ENCODE measurements around the gene HJV.

HJV gene

GRCh38 chr1:145992958-145993617 lies 28.4 kb downstream of the HJV start:
- no peak for DNase-seq

DNA sequence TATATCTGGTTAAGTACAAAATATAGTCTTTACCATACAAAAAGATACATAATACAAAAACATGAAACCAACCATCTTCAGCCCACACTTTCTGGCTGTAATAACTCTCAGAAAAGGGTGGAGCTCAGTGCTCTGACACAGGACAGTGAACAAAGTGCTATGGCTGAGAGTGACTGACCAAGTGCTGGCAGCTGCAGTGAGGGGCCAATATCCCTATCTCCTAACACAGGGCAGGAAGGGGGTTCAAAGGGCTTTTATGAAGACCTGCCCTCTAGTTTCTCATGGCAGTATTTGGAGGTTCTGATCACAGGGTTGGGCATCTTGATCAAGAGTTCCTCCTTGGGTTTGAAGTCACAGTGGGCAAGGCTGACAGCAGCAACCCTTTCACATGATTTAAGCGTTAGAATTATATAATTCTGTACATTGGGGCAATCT lies 29.0 kb downstream of the HJV start:
- DNase-seq: no peak

GRCh38 chr1:145991735-145992412 lies 29.7 kb downstream of the HJV start:
- DNase-seq: no peak

GRCh38 chr1:145990249-145990855 lies 31.2 kb downstream of the HJV start:
- no peak for DNase-seq

- DNase-seq: no peak
Observed at GRCh38 chr1:145988773-145989172, 32.8 kb downstream of the HJV start.

DNA sequence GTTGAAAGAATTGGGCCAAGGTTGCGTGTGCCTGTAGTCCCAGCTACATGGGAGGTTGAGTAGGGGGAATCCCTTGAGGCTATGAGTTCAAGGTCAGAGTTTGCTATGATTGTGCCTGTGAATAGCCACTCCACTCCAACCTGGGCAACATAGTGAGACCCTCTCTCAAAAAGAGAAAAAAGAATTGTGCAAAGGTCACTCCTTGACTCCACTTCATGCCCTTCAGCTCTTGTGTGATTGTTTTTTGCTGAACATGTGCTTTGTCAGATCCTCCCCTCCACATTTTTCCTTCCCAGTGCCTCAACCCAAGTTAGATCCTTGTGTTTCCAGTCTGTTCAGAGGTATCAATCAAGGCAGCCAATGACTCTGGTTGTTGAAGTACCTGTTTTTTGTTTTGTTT lies 33.6 kb downstream of the HJV start:
- DNase-seq: no peak

DNA sequence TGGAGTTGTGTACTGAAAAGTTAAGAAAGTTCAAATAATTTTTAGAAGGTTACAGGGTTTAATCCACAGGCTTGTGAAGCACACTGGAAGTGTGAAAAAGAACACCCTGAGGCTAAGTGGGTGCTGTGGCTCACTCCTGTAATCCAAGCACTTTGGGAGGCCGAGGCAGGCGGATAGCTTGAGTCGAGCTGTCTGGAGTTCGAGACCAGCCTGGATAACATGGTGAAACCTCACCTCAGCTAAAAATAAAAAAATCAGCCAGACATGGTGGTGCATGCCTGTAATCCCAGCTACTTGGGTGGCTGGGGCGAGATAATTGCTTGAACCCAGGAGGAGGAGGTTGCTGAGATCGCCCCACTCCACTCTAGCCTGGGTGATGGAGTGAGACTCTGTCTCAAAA lies 35.0 kb downstream of the HJV start:
- DNase-seq: no peak

DNA sequence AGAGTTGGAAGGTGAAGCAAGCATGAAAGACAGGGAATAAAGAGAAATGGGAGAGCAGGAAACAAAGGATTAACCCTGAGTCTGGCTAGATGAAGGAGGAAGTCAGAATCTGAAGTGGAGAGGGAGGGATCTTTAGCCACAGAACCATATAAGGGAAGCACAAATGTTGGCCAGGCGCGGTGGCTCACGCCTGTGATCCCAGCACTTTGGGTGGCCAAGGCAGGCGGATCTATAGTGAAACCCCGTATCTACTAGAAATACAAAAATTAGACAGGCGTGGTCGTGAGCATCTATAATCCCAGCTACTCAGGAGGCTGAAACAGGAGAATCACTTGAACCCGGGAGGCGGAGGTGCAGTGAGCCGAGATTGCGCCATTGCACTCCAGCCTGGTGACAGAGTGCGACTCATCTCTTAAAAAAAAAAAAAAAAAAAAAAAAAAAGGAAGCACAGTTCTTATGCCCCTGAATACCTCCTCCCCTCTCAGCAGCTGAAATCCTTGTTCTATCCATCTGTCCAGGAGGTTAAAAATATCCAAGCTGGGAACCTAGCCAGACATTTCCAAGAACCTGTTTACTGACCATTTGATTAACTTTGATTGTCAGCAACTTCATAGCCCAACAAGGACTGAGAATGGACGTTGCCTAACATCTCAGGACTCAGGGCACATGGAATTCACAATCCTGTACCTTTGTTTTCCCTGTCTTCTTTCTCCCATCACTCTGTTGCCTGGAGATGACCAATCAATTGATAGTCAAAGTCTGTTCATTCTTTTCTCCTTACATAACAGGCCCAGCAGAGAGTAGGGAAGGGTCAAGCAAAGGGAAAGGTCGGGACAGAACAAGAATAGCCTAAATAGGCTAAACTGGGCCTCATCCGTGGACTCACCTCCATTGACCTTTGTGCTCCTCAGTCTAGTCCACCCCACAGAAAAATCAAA lies 35.8 kb downstream of the HJV start:
- DNase-seq: peak; percentile 22

GRCh38 chr1:145985129-145985501 lies 36.4 kb downstream of the HJV start:
- no peak for DNase-seq

DNA sequence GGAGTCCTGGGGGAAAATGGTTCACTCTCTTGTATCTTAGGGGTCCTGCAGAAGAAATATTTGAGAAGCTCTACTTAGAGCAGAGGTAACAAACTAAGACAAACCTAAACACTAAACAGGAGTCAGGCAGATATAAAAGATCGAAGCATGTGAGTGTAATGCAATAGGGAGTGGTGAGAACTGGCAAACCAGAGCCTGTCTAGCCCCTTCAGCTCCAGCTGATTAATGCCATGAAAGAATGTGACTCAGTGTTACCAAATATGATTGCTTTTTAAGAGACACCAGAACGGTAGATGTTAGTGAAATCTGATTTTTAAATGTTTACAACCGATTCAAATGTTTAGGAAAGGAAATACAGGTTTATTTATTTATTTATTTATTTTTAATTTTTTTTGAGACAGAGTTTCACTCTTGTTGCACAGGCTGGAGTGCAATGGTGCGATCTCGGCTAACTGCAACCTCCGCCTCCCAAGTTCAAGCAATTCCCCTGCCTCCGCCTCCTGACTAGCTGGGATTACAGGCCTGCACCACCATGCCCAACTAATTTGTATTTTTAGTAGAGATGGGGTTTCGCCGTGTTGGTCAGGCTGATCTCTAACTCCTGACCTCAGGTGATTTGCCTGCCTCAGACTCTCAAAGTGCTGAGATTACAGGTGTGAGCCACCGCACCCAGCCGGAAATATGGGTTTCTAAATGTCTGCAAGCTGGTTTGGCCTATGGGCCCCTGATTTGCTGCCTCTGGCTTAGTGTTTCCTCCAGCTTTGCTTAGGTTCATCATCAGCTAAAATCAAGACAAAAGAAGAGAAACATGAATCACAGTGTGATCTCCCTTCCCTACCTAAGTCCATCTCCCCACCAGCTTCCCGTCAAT lies 37.3 kb downstream of the HJV start:
- DNase-seq: no peak

DNA sequence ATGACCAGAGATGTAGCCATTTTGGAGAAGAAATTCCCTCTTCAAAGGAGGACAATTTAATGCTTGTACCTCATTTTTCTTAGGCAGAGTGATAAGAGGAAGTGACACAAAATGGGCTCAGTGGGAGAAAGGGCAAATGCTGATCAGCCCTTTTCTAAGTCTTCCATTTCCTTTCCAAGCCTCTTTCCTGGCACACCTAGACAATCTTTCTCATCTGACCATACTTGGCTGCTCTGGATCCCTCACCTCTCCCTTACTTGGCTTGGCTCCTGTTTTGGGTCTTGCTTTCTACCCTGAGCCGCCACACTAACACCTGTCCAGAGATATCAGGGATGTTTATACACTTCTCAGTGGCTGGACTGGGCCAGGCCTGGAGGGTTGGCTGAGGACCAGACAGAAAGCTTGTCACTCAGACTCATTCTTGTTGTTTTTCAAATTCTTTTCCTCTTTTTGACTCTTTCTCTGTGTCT lies 38.3 kb downstream of the HJV start:
- no peak for DNase-seq

- no peak for DNase-seq
Observed at GRCh38 chr1:145982010-145982723, 39.4 kb downstream of the HJV start.

- DNase-seq: no peak
Observed at GRCh38 chr1:145980457-145980994, 41.0 kb downstream of the HJV start.

DNA sequence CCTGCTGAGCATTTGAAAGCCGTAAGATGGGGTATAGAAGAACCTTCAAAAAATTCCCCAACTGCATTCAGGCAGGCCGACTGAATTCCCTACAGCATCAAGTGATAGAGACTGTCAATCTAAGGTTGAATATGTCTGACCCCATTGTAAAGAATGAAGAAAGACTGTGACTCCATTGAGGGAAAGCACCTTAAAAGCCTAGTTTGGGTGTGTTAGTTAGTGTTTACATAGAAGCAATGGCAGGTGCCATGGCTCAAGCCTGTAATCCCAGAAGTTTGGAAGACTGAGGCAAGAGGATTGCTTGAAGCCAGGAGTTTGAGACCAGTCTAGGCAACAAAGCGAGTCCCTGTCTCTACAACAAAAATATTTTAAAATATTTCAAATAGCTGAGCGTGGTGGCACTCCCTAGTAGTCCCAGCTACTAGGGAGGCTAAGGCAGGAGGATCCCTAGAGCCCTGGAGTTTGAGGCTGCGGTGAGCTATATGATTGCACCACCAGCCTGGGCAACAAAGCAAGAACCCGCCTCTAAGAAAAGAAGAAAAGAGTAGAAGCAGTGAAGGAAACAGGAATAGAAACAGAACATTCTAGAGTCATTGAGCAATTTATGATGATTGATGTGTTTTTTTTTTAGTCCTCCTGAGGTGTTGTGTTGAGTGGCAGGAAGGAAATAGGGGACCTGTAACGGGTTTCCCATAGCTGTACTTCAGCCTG lies 41.6 kb downstream of the HJV start:
- no peak for DNase-seq

- DNase-seq: peak; percentile 50
Observed at GRCh38 chr1:145978854-145979745, 42.4 kb downstream of the HJV start.

DNA sequence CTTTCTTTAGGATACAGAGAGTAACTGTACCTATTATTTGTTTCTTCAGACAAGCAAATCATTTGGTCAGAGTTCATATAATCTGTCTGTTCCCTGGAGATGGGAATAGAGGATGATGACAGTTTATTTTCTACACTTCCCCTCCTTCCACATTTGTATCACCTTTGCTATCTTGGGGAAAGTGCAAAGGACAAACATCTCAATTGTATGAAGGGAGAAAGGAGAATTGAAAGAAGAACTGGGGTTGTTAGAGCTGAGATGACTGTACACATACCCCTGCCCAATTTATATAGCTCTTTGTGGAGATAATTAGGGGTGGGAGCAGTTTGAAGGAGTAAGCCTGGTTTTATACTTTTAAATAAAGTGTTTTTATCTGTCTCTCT lies 43.1 kb downstream of the HJV start:
- no peak for DNase-seq

- peak; percentile 57 for DNase-seq
Observed at GRCh38 chr1:145977486-145978470, 43.8 kb downstream of the HJV start.

DNA sequence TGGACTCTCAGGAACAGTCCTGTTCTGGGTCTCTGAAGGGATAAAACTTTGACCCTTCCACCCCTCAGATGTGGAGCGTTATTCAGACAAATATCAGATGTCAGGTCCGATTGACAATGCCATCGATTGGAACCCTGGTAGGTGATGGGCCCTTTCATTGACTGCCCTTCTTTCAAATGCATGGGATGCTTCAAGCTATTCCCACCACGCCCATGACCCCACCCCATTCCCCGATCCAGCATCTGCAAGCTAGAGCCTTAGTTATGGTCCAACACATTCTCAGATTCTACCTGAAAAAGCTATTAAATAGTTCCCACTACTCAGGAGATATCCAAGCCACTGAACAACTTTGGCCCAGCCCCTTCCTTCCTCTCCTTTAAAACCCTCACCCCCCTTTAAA lies 44.5 kb downstream of the HJV start:
- DNase-seq: no peak

All from NCI-H446 treated with DMSO at 0.1 percent for 48 hours (cell line).